HL-60/S4 treated with phorbol 12-myristate 13-acetate at 8.2 ng/mL for 4 days and 3 days (cell line): ENCODE results near the gene GLB1L3.
"Not testable (repeated sequence)": the region's sequence is repeated elsewhere in the genome, so short reads cannot be mapped to it uniquely, and the experiment has no call there.

Experiments used
- in situ Hi-C: fragments of 300-500 bp; cut with MboI; formaldehyde crosslinking; loops from 2 replicates; pipeline ENCODE4 v1.15.0; 2022; ENCODE audit warnings: low sequenced_read_pairs

The GLB1L3 gene

GRCh38 chr11:134312807-134313206 lies 36.6 kb downstream of the GLB1L3 start:
- in situ Hi-C loops: no loop called here

- in situ Hi-C loops: no loop called here
These were observed 37.2 kb downstream of the GLB1L3 start for GRCh38 chr11:134313379-134313778.

GRCh38 chr11:134313821-134314607 lies 37.8 kb downstream of the GLB1L3 start:
- in situ Hi-C loops: no loop called here

- in situ Hi-C loops: no loop called here
These were observed 40.9 kb downstream of the GLB1L3 start for GRCh38 chr11:134317103-134317502.

- in situ Hi-C loops: not testable (repeated sequence)
These were observed 45.2 kb downstream of the GLB1L3 start for GRCh38 chr11:134321373-134321772.

GRCh38 chr11:134322553-134322952 lies 46.4 kb downstream of the GLB1L3 start:
- in situ Hi-C loops: no loop called here

GRCh38 chr11:134328433-134328832 lies 52.3 kb downstream of the GLB1L3 start:
- in situ Hi-C loops: no loop called here

- in situ Hi-C loops: no loop called here
These were observed 54.6 kb downstream of the GLB1L3 start for GRCh38 chr11:134330611-134331353.

- in situ Hi-C loops: no loop called here
These were observed 55.4 kb downstream of the GLB1L3 start, which contains the start of gene GLB1L2 for GRCh38 chr11:134331354-134332188. Gene GLB1L2, plus strand, starts transcription at chr11:134331988. Its CDS starts 74 bp downstream, at chr11:134332062.

GRCh38 chr11:134332189-134332631 lies 56.0 kb downstream of the GLB1L3 start:
- in situ Hi-C loops: no loop called here

GRCh38 chr11:134332782-134333181 lies 56.6 kb downstream of the GLB1L3 start:
- in situ Hi-C loops: no loop called here

GRCh38 chr11:134333312-134333711 lies 57.1 kb downstream of the GLB1L3 start:
- in situ Hi-C loops: no loop called here

GRCh38 chr11:134333946-134334345 lies 57.8 kb downstream of the GLB1L3 start:
- in situ Hi-C loops: no loop called here

- in situ Hi-C loops: no loop called here
These were observed 58.8 kb downstream of the GLB1L3 start for GRCh38 chr11:134334796-134335571.

- in situ Hi-C loops: no loop called here
These were observed 60.9 kb downstream of the GLB1L3 start for GRCh38 chr11:134337051-134337450.

GRCh38 chr11:134338068-134338467 lies 61.9 kb downstream of the GLB1L3 start:
- in situ Hi-C loops: no loop called here

GRCh38 chr11:134338654-134339053 lies 62.5 kb downstream of the GLB1L3 start:
- in situ Hi-C loops: no loop called here

GRCh38 chr11:134339756-134340155 lies 63.6 kb downstream of the GLB1L3 start:
- in situ Hi-C loops: no loop called here

- in situ Hi-C loops: no loop called here
These were observed 64.3 kb downstream of the GLB1L3 start for GRCh38 chr11:134340354-134340964.
